Right lobe of liver (tissue), 6 donors: ENCODE results near the gene KCNN3. TPM values are rescaled to one million over a fixed set of nuclear protein-coding genes. Genes with fewer than 3 reads are reported as not detected.

Experiments used
- ATAC-seq, 4 donors: fragments of 200-7000 bp; cut with Tn5 transposase; one replicate each; pipeline ENCODE4 v1.9.1; 2020; ENCODE audit warnings: mild to moderate bottlenecking in 4 of 4, moderate library complexity in 4 of 4
- DNase-seq, 3 donors: peaks; one replicate each; pipeline ENCODE4 v3.0.0-alpha.2; 2020
- H3K27ac ChIP-seq, 3 donors: fragments of 200-600 bp; one replicate each; pipeline ENCODE4 v1.8.0; 2022
- H3K27me3 ChIP-seq, 2 donors: fragments of 200-600 bp; one replicate each; pipeline ENCODE4 v1.8.0; 2022
- H3K36me3 ChIP-seq, 4 donors: fragments of 200-600 bp; sonication (generic) in 1 of 4; one replicate each; pipeline versions ENCODE4 v1.5.1 to v1.8.0; 2017 to 2022; ENCODE audit warnings: control low read depth in 1 of 4
- H3K4me1 ChIP-seq, 4 donors: fragments of 200-600 bp; sonication (generic) in 1 of 4; one replicate each; pipeline versions ENCODE4 v1.5.1 to v1.8.0; 2017 to 2022; ENCODE audit warnings: control low read depth in 1 of 4
- H3K4me3 ChIP-seq, 3 donors: fragments of 200-600 bp; one replicate each; pipeline ENCODE4 v1.8.0; 2022
- H3K9me3 ChIP-seq, 4 donors: fragments of 200-600 bp; sonication (generic) in 1 of 4; one replicate each; pipeline versions ENCODE4 v1.5.1 to v1.8.0; 2017 to 2022; ENCODE audit warnings: control low read depth in 1 of 4
- CTCF ChIP-seq, 4 donors: fragments of 200-600 bp in 3 of 4; fragments of 450-650 bp in 1 of 4; IDR thresholded peaks; one replicate each; pipeline versions ENCODE4 v1.5.1 to v1.8.0; 2016 to 2022; ENCODE audit warnings: antibody characterized with exemption in 4 of 4, mild to moderate bottlenecking in 2 of 4
- POLR2A ChIP-seq: fragments of 450-650 bp; IDR thresholded peaks from one replicate; pipeline ENCODE4 v1.6.1; 2017; ENCODE audit warnings: antibody characterized with exemption, mild to moderate bottlenecking
- WGBS: methylation state at CpG from one replicate; pipeline ENCODE4 v1.1.6; 2018; ENCODE audit warnings: low coverage, low lambda C conversion rate; ENCODE audit not compliant: insufficient coverage; ENCODE audit errors: missing lambda C conversion rate; 5-methylcytosine and 5-hydroxymethylcytosine counted together
- intact Hi-C, 2 donors: fragments of 100-400 bp; cut with DNase I; formaldehyde crosslinking; loops; one replicate each; pipeline versions ENCODE4 v1.11.2 to v1.14.1; 2022
- total RNA-seq, 6 experiments: library from RNA; depleted of rRNA in 2 of 6; stranded (reverse); fragments of >200 nt in 2 of 6; fragmentation: NEBNext Ultra II Directional in 3 of 6; extraction: Animal tissue kit (Norgen Biotek cat#: 25700) in 3 of 6; gene quantifications; one replicate each; pipeline versions ENCODE4 v1.1.0 to v1.2.4, GENCODE V29; 2016 to 2023
- donor health status: DM: no; HTN: yes; CAD: no.
- donor health status: DM: no; HTN: no; CAD: no.
- donor health status: DM: no; HTN: no; CAD: no.
- donor health status: DM: no; HTN: yes; CAD: no.
- donor health status: DM: no; HTN: yes; CAD: no.

KCNN3 gene
- total RNA-seq, 6 experiments from 2014 or later = 0.15 to 0.64 (median 0.32) TPM

- H3K9me3 ChIP-seq = no peaks in the 10 kb centered on the region
- no peak for TF ChIP-seq CTCF (IDR thresholded peaks at IDR 0.05)
These were observed 111.7 kb downstream of the KCNN3 start for GRCh38 chr1:154758346-154758745.

GRCh38 chr1:154756793-154757548 lies 113.1 kb downstream of the KCNN3 start:
- H3K36me3 ChIP-seq = no peaks in the 10 kb centered on the region
- intact Hi-C loops = loop anchor here (10.0 kb wide), 4 partner anchors 82 to 192 kb away; partner anchors contain the start of genes CHRNB2 (in 1 of the 2) and KCNN3 (in 1 of the 2)
- no peak overlapping the region for H3K4me3 ChIP-seq
- no peaks in the 10 kb centered on the region for H3K27me3 ChIP-seq
- no peaks in the 10 kb centered on the region for H3K9me3 ChIP-seq
- no peak overlapping the region for H3K27ac ChIP-seq
- 90% methylated on average over 4 of the region's 5 CpGs for WGBS
- DNase-seq (no peak), ATAC-seq (no peak)
- H3K4me1 ChIP-seq = no peaks in the 10 kb centered on the region
- no peak for TF ChIP-seq CTCF (IDR thresholded peaks at IDR 0.05)
- no peak for TF ChIP-seq POLR2A

More at GRCh38 chr1:154758346-154758745, 111.7 kb downstream of the KCNN3 start:
- no peaks in the 10 kb centered on the region for H3K4me1 ChIP-seq
- no peak for ATAC-seq
- peak in 1 of 3 donors; percentile 16 for DNase-seq
- no peaks in the 10 kb centered on the region for H3K36me3 ChIP-seq
- no peaks in the 10 kb centered on the region for H3K27me3 ChIP-seq
- intact Hi-C loops = loop anchor here (10.0 kb wide), 4 partner anchors 84 to 194 kb away; partner anchors contain the start of genes CHRNB2 (in 1 of the 2) and KCNN3 (in 1 of the 2)
- no peak overlapping the region for H3K4me3 ChIP-seq
- 80% methylated on average over 5 of the region's 6 CpGs for WGBS
- no peak overlapping the region for H3K27ac ChIP-seq

- ATAC-seq = no peak
- Histone ChIP-seq H3K4me1 (no peaks in the 10 kb centered on the region), H3K27ac (no peak overlapping the region), H3K36me3 (no peaks in the 10 kb centered on the region), H3K9me3 (no peaks in the 10 kb centered on the region), H3K4me3 (no peak overlapping the region), H3K27me3 (no peaks in the 10 kb centered on the region)
- 73% methylated on average over 6 of the region's 6 CpGs for WGBS
- peak in 1 of 3 donors; percentile 18 for DNase-seq
- TF ChIP-seq POLR2A (no peak), CTCF (IDR thresholded peaks at IDR 0.05) (no peak)
- intact Hi-C loops = loop anchor here (10.0 kb wide), 4 partner anchors 81 to 191 kb away; partner anchors contain the start of genes CHRNB2 (in 1 of the 2) and KCNN3 (in 1 of the 2)
These were observed 114.0 kb downstream of the KCNN3 start for GRCh38 chr1:154755858-154756730.

GRCh38 chr1:154753426-154753825 lies 116.7 kb downstream of the KCNN3 start:
- no peaks in the 10 kb centered on the region for H3K4me1 ChIP-seq
- H3K27me3 ChIP-seq = no peaks in the 10 kb centered on the region
- TF ChIP-seq CTCF (IDR thresholded peaks at IDR 0.05) (no peak), POLR2A (no peak)
- intact Hi-C loops = loop anchor here (10.0 kb wide), 4 partner anchors 79 to 189 kb away; partner anchors contain the start of genes CHRNB2 (in 1 of the 2) and KCNN3 (in 1 of the 2)
- no peak for ATAC-seq
- 72% methylated on average over 5 of the region's 7 CpGs for WGBS
- H3K9me3 ChIP-seq = no peaks in the 10 kb centered on the region
- H3K36me3 ChIP-seq = no peaks in the 10 kb centered on the region
- H3K27ac ChIP-seq = no peak overlapping the region
- no peak overlapping the region for H3K4me3 ChIP-seq
- peak in 1 of 3 donors; percentile 26 for DNase-seq
